ENCODE data around the gene PCDHA13.

The PCDHA13 gene

GRCh38 chr5:140857987-140858240, 24.0 kb upstream of the PCDHA13 start:
- DNase-seq, result no peak
- H3K27ac ChIP-seq (ENCODE audit: low read length), result no peak overlapping the region
- H4K20me1 ChIP-seq (ENCODE audit: insufficient read depth, low read length), result no peaks in the 10 kb centered on the region
- H3K4me3 ChIP-seq (ENCODE audit: low read depth in 1 of 2, low read length in 2 of 2), result no peak overlapping the region
- ATAC-seq (ENCODE audit: insufficient read depth, low read depth), result no peak
- TF ChIP-seq EZH2 (IDR thresholded peaks at IDR 0.05; ENCODE audit: borderline replicate concordance, low read depth, low read length, severe bottlenecking) (no peak), CTCF (IDR thresholded peaks at IDR 0.05; ENCODE audit: borderline replicate concordance, extremely low read depth, low read length, poor library complexity, severe bottlenecking) (no peak)
- H3K4me1 ChIP-seq (ENCODE audit: insufficient read depth, low read length), result no peaks in the 10 kb centered on the region
- H3K36me3 ChIP-seq (ENCODE audit: insufficient read depth, low read length), result no peaks in the 10 kb centered on the region
- no peaks in the 10 kb centered on the region for H3K79me2 ChIP-seq (ENCODE audit: insufficient read depth, low read length)
- H3K9me3 ChIP-seq (ENCODE audit: insufficient read depth, low read length, severe bottlenecking), result no peaks in the 10 kb centered on the region
- no peak overlapping the region for H3K4me2 ChIP-seq (ENCODE audit: insufficient read depth, low read length)
- H3K27me3 ChIP-seq (ENCODE audit: insufficient read depth, low read length, poor library complexity), result no peaks in the 10 kb centered on the region
- no peak overlapping the region for H2AFZ ChIP-seq (ENCODE audit: low read depth, low read length)
- no peak overlapping the region for H3K9ac ChIP-seq (ENCODE audit: low read depth, low read length)

- ATAC-seq (ENCODE audit: insufficient read depth, low read depth), result no peak
- Histone ChIP-seq H3K79me2 (ENCODE audit: insufficient read depth, low read length) (no peaks in the 10 kb centered on the region), H4K20me1 (ENCODE audit: insufficient read depth, low read length) (no peaks in the 10 kb centered on the region), H3K4me3 (ENCODE audit: low read depth in 1 of 2, low read length in 2 of 2) (no peak overlapping the region), H3K36me3 (ENCODE audit: insufficient read depth, low read length) (no peaks in the 10 kb centered on the region), H3K27me3 (ENCODE audit: insufficient read depth, low read length, poor library complexity) (peaks cover 3% of the 10 kb centered on the region), H3K9ac (ENCODE audit: low read depth, low read length) (no peak overlapping the region), H3K4me1 (ENCODE audit: insufficient read depth, low read length) (no peaks in the 10 kb centered on the region), H3K9me3 (ENCODE audit: insufficient read depth, low read length, severe bottlenecking) (no peaks in the 10 kb centered on the region), H3K27ac (ENCODE audit: low read length) (no peak overlapping the region), H3K4me2 (ENCODE audit: insufficient read depth, low read length) (no peak overlapping the region), H2AFZ (ENCODE audit: low read depth, low read length) (no peak overlapping the region)
- no peak for DNase-seq
- TF ChIP-seq CTCF (IDR thresholded peaks at IDR 0.05; ENCODE audit: borderline replicate concordance, extremely low read depth, low read length, poor library complexity, severe bottlenecking) (no peak), EZH2 (IDR thresholded peaks at IDR 0.05; ENCODE audit: borderline replicate concordance, low read depth, low read length, severe bottlenecking) (no peak)
These were observed 19.3 kb upstream of the PCDHA13 start for GRCh38 chr5:140862441-140863295.

GRCh38 chr5:140868721-140869554, 13.0 kb upstream of the PCDHA13 start, which contains the start of gene PCDHA11:
PCDHA11 (plus strand) TSS chr5:140868957; CDS start chr5:140869104, 147 bp downstream.
- Histone ChIP-seq H3K4me3 (ENCODE audit: low read depth in 1 of 2, low read length in 2 of 2) (no peak within 1 kb of the TSS), H3K9me3 (ENCODE audit: insufficient read depth, low read length, severe bottlenecking) (no peaks in the 10 kb centered on the region), H3K36me3 (ENCODE audit: insufficient read depth, low read length) (no peaks in the 10 kb centered on the region), H3K79me2 (ENCODE audit: insufficient read depth, low read length) (no peaks in the 10 kb centered on the region), H3K9ac (ENCODE audit: low read depth, low read length) (no peak within 1 kb of the TSS), H3K4me1 (ENCODE audit: insufficient read depth, low read length) (no peaks in the 10 kb centered on the region), H4K20me1 (ENCODE audit: insufficient read depth, low read length) (no peaks in the 10 kb centered on the region), H3K4me2 (ENCODE audit: insufficient read depth, low read length) (no peak within 1 kb of the TSS), H2AFZ (ENCODE audit: low read depth, low read length) (no peak within 1 kb of the TSS), H3K27ac (ENCODE audit: low read length) (no peak within 1 kb of the TSS), H3K27me3 (ENCODE audit: insufficient read depth, low read length, poor library complexity) (peaks cover 3% of the 10 kb centered on the region)
- TF ChIP-seq CTCF (IDR thresholded peaks at IDR 0.05; ENCODE audit: borderline replicate concordance, extremely low read depth, low read length, poor library complexity, severe bottlenecking) (peak; percentile 45), EZH2 (IDR thresholded peaks at IDR 0.05; ENCODE audit: borderline replicate concordance, low read depth, low read length, severe bottlenecking) (no peak)
- no peak for ATAC-seq (ENCODE audit: insufficient read depth, low read depth)
- DNase-seq, result no peak
